BJ (cell line): ENCODE results near the gene CDK4. TPM values are rescaled to one million over a fixed set of nuclear protein-coding genes. Genes with fewer than 3 reads are reported as not detected.

Experiments used
- CTCF ChIA-PET: fragments of 350-600 bp; formaldehyde crosslinking; extraction: SDS; loops from one replicate; lab custom pipeline; 2021; ENCODE audit warnings: antibody characterized with exemption, inconsistent platforms; lab: Yijun Ruan, JAX
- POLR2A ChIA-PET: fragments of 300-600 bp; sonication (Branson Sonifier 250); formaldehyde crosslinking; extraction: SDS; loops from one replicate; lab custom pipeline; 2021; ENCODE audit warnings: antibody characterized with exemption; lab: Charles Lee
- DNase-seq: peaks from one replicate; pipeline ENCODE4 v3.0.0-alpha.2; 2011; ENCODE audit warnings: low read depth
- H3K27me3 ChIP-seq: 2 replicates; pipeline ENCODE4 v1.6.0; 2011; ENCODE audit warnings: low read length; ENCODE audit not compliant: control insufficient read depth, insufficient read depth
- H3K36me3 ChIP-seq: 2 replicates; pipeline ENCODE4 v1.5.1; 2011; ENCODE audit warnings: low read length; ENCODE audit not compliant: control insufficient read depth, insufficient read depth
- H3K4me3 ChIP-seq: 2 replicates; pipeline ENCODE4 v1.5.1; 2011; ENCODE audit warnings: low read depth, mild to moderate bottlenecking, control low read depth, low read length
- polyA minus RNA-seq: library from RNA; depleted of rRNA, polyadenylated mRNA; stranded (reverse); fragments of >200 nt; gene quantifications from 2 replicates; pipeline ENCODE4 v1.2.3, GENCODE V29; 2011; rRNA and poly(A)+ RNA removed
- polyA plus RNA-seq: library from polyadenylated mRNA; depleted of rRNA; stranded (reverse); fragments of >200 nt; gene quantifications from 2 replicates; pipeline ENCODE4 v1.2.3, GENCODE V29; 2011; rRNA removed
- TF ChIP-seq, protein P1 (sequence below): IDR thresholded peaks from 2 replicates; pipeline ENCODE4 v1.5.1; 2011; ENCODE audit warnings: low read depth, mild to moderate bottlenecking, control low read depth, inconsistent platforms, low read length, moderate library complexity; ENCODE audit not compliant: insufficient read depth

The CDK4 gene
- polyA plus RNA-seq (208 and 293 TPM in 2 replicates), polyA minus RNA-seq (69.7 and 116 TPM in 2 replicates)

- Histone ChIP-seq H3K4me3 (peak within 1 kb of the TSS; percentile 81), H3K36me3 (peaks cover 10% of the 10 kb centered on the region), H3K27me3 (peaks cover 6% of the 10 kb centered on the region)
- TF ChIP-seq, protein P1, sequence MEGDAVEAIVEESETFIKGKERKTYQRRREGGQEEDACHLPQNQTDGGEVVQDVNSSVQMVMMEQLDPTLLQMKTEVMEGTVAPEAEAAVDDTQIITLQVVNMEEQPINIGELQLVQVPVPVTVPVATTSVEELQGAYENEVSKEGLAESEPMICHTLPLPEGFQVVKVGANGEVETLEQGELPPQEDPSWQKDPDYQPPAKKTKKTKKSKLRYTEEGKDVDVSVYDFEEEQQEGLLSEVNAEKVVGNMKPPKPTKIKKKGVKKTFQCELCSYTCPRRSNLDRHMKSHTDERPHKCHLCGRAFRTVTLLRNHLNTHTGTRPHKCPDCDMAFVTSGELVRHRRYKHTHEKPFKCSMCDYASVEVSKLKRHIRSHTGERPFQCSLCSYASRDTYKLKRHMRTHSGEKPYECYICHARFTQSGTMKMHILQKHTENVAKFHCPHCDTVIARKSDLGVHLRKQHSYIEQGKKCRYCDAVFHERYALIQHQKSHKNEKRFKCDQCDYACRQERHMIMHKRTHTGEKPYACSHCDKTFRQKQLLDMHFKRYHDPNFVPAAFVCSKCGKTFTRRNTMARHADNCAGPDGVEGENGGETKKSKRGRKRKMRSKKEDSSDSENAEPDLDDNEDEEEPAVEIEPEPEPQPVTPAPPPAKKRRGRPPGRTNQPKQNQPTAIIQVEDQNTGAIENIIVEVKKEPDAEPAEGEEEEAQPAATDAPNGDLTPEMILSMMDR: no peak
- peak; percentile 99 for DNase-seq
- POLR2A ChIA-PET: interaction anchor here (1.1 kb wide), 1 partner anchor 20 kb away, joined by 3 read pairs; the partner anchor contains the start of genes EEF1AKMT3 and METTL1
- CTCF ChIA-PET: interaction anchor here (0.9 to 1.1 kb wide), 3 partner anchors 15 to 28 kb away, joined by 3 to 4 read pairs (median 3); no protein-coding TSS in a partner anchor
These were observed at the start of gene CDK4 for GRCh38 chr12:57751788-57752667. Gene CDK4, minus strand, starts transcription at chr12:57752310. Its CDS starts 593 bp downstream, at chr12:57751717.

- Histone ChIP-seq H3K27me3 (no peaks in the 10 kb centered on the region), H3K4me3 (no peak overlapping the region), H3K36me3 (peaks cover 24% of the 10 kb centered on the region)
- TF ChIP-seq, protein P1: no peak
- no peak for DNase-seq
- CTCF ChIA-PET: interaction anchor here (1.3 to 3.7 kb wide), 5 partner anchors 14 to 104 kb away, joined by 3 to 67 read pairs (median 5); partner anchors contain the start of gene AVIL
- POLR2A ChIA-PET: no interaction called here
These were observed 48.9 kb upstream of the CDK4 start for GRCh38 chr12:57800965-57801364.

DNA sequence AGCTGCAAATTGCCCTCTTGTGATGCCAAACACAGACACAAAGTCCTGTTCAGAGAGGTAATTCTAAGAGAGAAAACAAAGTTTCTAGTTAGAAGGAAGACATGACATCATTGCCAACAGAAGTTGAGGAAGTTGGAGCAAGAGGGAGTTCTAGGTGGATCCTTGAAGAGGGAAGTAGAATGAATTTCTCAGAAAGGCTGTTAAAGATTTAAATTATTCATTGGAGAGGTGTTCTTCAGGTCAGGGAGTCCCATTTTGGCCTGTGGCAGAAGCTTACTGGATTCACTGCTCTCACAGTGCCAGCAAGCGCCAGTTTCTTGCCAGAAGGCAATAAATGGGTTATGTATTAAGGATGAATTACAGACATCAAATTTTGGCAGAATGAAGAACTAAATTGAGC is 45.8 kb upstream of the CDK4 start:
- no peaks in the 10 kb centered on the region for H3K27me3 ChIP-seq
- TF ChIP-seq, protein P1: no peak
- no peak overlapping the region for H3K4me3 ChIP-seq
- H3K36me3 ChIP-seq: peaks cover 25% of the 10 kb centered on the region
- CTCF ChIA-PET: interaction anchor here (1.1 to 1.4 kb wide), 2 partner anchors 9 to 35 kb away, joined by 4 read pairs; no protein-coding TSS in a partner anchor
- POLR2A ChIA-PET: no interaction called here
- no peak for DNase-seq

DNA sequence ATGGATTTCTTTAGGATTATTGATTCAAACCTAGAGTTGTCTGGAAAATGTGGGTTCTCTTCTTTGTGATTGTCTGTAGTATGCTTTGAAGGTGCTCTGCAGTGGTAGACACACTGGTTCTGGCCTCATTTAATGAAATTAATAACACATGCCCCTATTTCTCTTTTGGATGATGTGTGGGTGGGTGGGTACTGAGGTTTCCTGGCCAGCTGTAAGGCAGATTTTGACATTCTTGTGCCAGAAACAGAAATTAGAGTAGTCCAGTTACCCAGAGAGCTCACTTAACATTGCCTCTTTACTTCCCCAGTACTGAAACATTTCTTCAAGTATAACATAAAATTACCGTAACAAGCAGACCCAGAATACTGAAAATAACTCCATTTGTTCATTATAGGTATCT is 44.9 kb upstream of the CDK4 start:
- POLR2A ChIA-PET: no interaction called here
- Histone ChIP-seq H3K4me3 (no peak overlapping the region), H3K36me3 (peaks cover 23% of the 10 kb centered on the region), H3K27me3 (no peaks in the 10 kb centered on the region)
- CTCF ChIA-PET: interaction anchor here (1.1 to 1.4 kb wide), 3 partner anchors 10 to 99 kb away, joined by 3 to 4 read pairs (median 4); no protein-coding TSS in a partner anchor
- DNase-seq: no peak
- TF ChIP-seq, protein P1: no peak

GRCh38 chr12:57795354-57795753 is 43.2 kb upstream of the CDK4 start:
- POLR2A ChIA-PET: no interaction called here
- TF ChIP-seq, protein P1: no peak
- no peak for DNase-seq
- H3K27me3 ChIP-seq: no peaks in the 10 kb centered on the region
- H3K36me3 ChIP-seq: peaks cover 17% of the 10 kb centered on the region
- CTCF ChIA-PET: interaction anchor here (0.7 to 1.1 kb wide), 2 partner anchors 13 to 110 kb away, joined by 3 read pairs; partner anchors contain the start of gene TSFM
- no peak overlapping the region for H3K4me3 ChIP-seq
